Progenitor cell of endocrine pancreas (in vitro differentiated cells): ENCODE results near the gene PRDX4. TPM values are rescaled to one million over a fixed set of nuclear protein-coding genes. Genes with fewer than 3 reads are reported as not detected.

Source experiments
- DNase-seq: peaks from one replicate; pipeline ENCODE4 v3.0.0; 2021; ENCODE audit warnings: low spot score; ENCODE audit not compliant: unreplicated experiment
- H3K27ac Mint-ChIP-seq: 2 replicates; pipeline ENCODE4 v1.8.0; 2021; ENCODE audit warnings: mild to moderate bottlenecking, moderate library complexity, mixed read lengths
- H3K27me3 Mint-ChIP-seq: 2 replicates; pipeline ENCODE4 v1.8.0; 2021; ENCODE audit warnings: mixed read lengths
- H3K36me3 Mint-ChIP-seq: 2 replicates; pipeline ENCODE4 v1.8.0; 2022; ENCODE audit warnings: mixed read lengths; ENCODE audit not compliant: insufficient read depth
- H3K4me1 Mint-ChIP-seq: 2 replicates; pipeline ENCODE4 v1.8.0; 2021; ENCODE audit warnings: low read depth, mixed read lengths
- H3K4me3 Mint-ChIP-seq: 2 replicates; pipeline ENCODE4 v1.8.0; 2021; ENCODE audit warnings: low read depth, mild to moderate bottlenecking, moderate library complexity, mixed read lengths
- H3K9me3 Mint-ChIP-seq: 2 replicates; pipeline ENCODE4 v1.8.0; 2021; ENCODE audit warnings: low read depth, mixed read lengths
- total RNA-seq: library from RNA; stranded (reverse); gene quantifications from 2 replicates; pipeline ENCODE4 v1.2.1, GENCODE V29; 2021
- TF ChIP-seq, protein P1 (sequence below): fragments of 200-600 bp; sonication (generic); IDR thresholded peaks from one replicate; pipeline ENCODE4 v1.5.0; 2021; ENCODE audit warnings: antibody characterized with exemption, mild to moderate bottlenecking; ENCODE audit not compliant: unreplicated experiment

Gene PRDX4
- total RNA-seq, 1 donor from 2014 or later: 133 TPM

DNA sequence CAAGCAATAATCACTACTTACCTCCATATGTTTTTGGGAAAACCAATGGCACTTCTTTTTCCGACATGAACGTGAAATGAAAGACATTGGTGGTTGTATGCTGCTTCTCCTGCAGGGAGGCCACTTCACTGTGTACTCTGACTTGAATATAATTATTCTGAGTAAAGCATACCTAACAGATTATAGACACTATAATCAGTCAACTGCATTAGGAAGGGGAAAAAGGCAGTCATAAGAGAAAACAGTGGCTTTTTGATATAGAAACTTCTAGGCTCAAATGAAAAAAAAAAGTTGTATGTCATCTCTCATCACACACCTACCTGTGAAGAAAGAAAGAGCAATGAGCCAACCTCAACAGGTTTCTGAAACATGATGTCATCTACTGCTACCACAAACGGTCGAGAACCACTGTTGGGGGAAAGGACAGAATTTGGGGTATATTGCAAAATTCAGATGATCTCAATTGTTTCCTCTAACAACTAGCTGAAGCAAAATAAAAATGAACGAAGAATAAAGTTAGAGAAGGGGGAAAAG lies 37.4 kb downstream of the PRDX4 start:
- DNase-seq: no peak
- Mint-ChIP-seq H3K4me3 (no peak overlapping the region), H3K9me3 (no peaks in the 10 kb centered on the region), H3K36me3 (peaks cover 14% of the 10 kb centered on the region), H3K27ac (no peak overlapping the region), H3K4me1 (no peaks in the 10 kb centered on the region), H3K27me3 (no peaks in the 10 kb centered on the region)
- TF ChIP-seq, protein P1, sequence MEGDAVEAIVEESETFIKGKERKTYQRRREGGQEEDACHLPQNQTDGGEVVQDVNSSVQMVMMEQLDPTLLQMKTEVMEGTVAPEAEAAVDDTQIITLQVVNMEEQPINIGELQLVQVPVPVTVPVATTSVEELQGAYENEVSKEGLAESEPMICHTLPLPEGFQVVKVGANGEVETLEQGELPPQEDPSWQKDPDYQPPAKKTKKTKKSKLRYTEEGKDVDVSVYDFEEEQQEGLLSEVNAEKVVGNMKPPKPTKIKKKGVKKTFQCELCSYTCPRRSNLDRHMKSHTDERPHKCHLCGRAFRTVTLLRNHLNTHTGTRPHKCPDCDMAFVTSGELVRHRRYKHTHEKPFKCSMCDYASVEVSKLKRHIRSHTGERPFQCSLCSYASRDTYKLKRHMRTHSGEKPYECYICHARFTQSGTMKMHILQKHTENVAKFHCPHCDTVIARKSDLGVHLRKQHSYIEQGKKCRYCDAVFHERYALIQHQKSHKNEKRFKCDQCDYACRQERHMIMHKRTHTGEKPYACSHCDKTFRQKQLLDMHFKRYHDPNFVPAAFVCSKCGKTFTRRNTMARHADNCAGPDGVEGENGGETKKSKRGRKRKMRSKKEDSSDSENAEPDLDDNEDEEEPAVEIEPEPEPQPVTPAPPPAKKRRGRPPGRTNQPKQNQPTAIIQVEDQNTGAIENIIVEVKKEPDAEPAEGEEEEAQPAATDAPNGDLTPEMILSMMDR: no peak

DNA sequence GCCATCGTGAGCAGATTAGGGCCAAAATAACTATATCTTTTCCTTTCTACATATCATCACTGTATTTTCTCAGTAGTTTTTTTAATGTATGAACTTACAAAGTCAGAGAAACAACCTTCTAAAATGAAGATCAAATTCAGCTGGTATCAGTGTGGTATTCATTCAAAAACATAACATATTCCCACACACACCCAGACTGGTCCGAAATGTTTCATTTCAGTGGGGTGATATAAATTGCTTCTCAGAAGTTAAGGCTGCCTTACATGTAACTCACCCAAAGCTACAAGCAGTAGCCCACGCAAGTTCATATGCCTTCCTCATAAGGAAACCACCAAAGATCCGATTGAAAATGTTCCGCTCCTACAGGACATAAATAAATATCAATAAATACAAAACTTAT lies 37.9 kb downstream of the PRDX4 start:
- no peak overlapping the region for H3K27ac Mint-ChIP-seq
- DNase-seq: no peak
- H3K4me3 Mint-ChIP-seq: no peak overlapping the region
- TF ChIP-seq, protein P1: no peak
- no peaks in the 10 kb centered on the region for H3K4me1 Mint-ChIP-seq
- no peaks in the 10 kb centered on the region for H3K27me3 Mint-ChIP-seq
- peaks cover 12% of the 10 kb centered on the region for H3K36me3 Mint-ChIP-seq
- H3K9me3 Mint-ChIP-seq: no peaks in the 10 kb centered on the region

DNA sequence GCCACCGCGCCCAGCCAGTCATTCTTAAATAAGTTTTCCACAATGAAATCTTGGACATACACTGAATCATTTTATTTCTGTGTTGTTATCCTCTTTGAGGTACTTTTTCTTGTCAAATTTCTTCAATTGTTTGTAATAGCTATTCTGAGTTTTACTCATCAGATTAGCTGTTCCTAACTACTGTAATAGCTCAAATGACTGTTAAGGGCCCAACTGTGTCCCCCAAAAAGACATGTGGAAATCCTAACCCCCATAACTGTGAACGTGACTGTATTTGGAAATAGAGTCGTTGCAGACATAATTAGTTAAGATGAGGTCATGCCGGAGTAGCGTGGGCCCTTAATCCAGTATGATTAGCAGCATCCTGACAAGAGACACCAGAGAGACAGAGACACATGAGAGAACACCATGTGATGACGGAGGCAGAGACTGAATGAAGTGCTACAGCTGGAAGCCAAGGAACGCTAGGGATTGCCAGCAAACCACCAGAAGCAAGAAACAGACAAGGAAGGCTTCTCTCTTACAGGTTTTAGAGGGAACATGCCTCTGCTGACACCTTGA lies 52.9 kb downstream of the PRDX4 start:
- Mint-ChIP-seq H3K4me3 (no peak overlapping the region), H3K36me3 (peaks cover 13% of the 10 kb centered on the region), H3K4me1 (peaks cover 4% of the 10 kb centered on the region), H3K9me3 (no peaks in the 10 kb centered on the region), H3K27ac (no peak overlapping the region), H3K27me3 (no peaks in the 10 kb centered on the region)
- TF ChIP-seq, protein P1: no peak
- DNase-seq: no peak

DNA sequence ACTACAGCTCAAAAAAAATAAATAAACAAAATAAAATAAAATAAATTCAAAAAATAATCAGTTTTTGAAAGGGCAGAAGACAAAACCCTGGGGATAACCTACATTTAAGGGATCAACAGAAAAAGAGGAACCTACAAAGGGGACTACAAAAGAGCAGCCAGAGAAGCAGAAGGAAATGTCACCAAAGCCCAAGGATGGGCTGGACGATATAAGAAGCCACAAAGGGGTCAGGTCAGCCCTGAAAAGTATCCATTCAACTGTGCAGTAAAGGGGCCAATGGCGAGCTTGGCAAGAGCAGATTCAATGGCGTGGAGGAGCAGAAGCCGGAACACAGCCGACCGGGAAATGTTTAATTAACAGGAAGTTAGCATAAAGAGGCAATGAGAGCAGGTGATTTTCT lies 58.9 kb downstream of the PRDX4 start:
- no peak for DNase-seq

DNA sequence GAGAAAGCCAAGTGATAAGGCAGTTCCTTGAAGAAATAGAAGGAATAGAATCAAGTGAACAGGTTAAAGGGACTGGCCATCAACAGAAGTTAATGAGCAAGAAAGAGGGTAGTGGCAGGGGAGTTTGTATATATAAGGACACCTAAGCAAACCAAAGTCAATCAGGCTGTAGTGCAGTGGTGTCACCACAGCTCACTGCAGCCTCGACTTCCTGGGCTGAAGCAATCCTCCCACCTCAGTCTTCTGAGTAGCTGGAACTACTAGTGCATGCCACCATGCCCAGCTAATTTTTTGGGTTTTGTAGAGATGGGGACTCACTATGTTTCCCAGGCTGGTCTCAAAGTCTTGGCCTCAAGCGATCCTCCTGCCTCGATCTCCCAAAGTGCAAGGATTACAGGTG lies 59.9 kb downstream of the PRDX4 start:
- TF ChIP-seq, protein P1: no peak
- Mint-ChIP-seq H3K36me3 (peaks cover 11% of the 10 kb centered on the region), H3K4me3 (no peak overlapping the region), H3K4me1 (no peaks in the 10 kb centered on the region), H3K27me3 (no peaks in the 10 kb centered on the region), H3K9me3 (peaks cover 3% of the 10 kb centered on the region), H3K27ac (no peak overlapping the region)
- no peak for DNase-seq

More for the DNA sequence above, 58.9 kb downstream of the PRDX4 start:
- TF ChIP-seq, protein P1: no peak
- no peaks in the 10 kb centered on the region for H3K27me3 Mint-ChIP-seq
- no peaks in the 10 kb centered on the region for H3K9me3 Mint-ChIP-seq
- no peaks in the 10 kb centered on the region for H3K4me1 Mint-ChIP-seq
- no peak overlapping the region for H3K4me3 Mint-ChIP-seq
- no peak overlapping the region for H3K27ac Mint-ChIP-seq
- H3K36me3 Mint-ChIP-seq: peaks cover 6% of the 10 kb centered on the region
